ENCODE measurements around the gene PGD. TPM values are rescaled to one million over a fixed set of nuclear protein-coding genes. Genes with fewer than 3 reads are reported as not detected.
"Not testable (repeated sequence)": the region's sequence is repeated elsewhere in the genome, so short reads cannot be mapped to it uniquely, and the experiment has no call there.

PGD gene
- total RNA-seq, 4 donors from 2014 or later: 396 to 1,138 (median 704) TPM

DNA sequence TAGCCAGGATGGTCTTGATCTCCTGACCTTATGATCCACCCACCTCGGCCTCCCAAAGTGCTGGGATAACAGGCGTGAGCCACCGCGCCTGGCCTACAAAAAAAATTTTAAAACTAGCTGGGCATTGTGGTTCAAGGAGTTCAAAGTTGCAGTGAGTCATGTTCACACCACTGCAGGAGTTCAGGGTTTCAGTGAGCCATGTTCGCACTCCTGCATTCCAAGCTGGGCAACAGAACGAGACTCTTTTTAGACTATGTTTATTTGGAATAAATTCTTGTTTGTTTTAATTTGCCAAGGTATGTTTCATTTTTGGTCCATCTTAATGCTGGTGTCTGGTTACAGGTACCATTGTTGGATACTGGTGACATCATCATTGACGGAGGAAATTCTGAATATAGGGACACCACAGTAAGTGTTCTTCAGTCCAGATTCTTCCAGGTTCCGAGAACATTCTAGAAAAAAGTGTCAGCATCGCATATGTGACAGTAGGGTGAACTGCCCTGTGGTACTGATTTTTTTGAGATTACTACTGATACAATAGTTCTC is 3.9 kb downstream of the PGD start:
- no peak for TF ChIP-seq CTCF (IDR thresholded peaks at IDR 0.05)
- H3K27ac ChIP-seq: peak overlapping the region; percentile 25 to 97 (median 80)
- H3K4me3 ChIP-seq: no peak overlapping the region
- intact Hi-C loops (cut with DNase I): no loop called here
- H3K9me3 ChIP-seq: no peaks in the 10 kb centered on the region
- H3K4me1 ChIP-seq: peaks cover 14 to 45% (median 23%) of the 10 kb centered on the region in 3 donors
- no peak for DNase-seq
- H3K36me3 ChIP-seq: peaks cover 26 to 70% (median 54%) of the 10 kb centered on the region in 3 donors
- H3K27me3 ChIP-seq: no peaks in the 10 kb centered on the region
- WGBS, 2 donors: 87 to 100% methylated on average over 5 to 6 of the region's 9 CpGs

DNA sequence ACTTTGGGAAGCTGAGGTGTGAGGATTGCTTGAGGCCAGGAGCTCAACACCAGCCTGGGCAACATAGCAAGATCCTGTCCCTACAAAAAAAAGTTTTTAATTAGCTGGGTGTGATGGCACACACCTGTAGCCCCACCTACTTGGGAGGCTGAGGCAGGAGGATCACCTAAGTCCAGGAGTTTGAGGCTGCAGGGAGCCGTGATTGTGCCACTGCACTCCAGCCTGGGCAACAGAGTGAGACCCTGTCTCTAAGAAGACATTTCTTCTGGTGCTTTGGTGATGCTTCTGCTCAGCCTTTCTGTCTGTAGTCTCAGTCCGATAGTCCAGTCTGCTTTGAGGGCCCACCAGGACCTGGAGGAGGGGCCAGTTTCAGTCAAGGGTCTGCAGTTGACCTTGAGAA is 8.3 kb downstream of the PGD start:
- H3K4me1 ChIP-seq: peaks cover 0 to 10% (median under 1%) of the 10 kb centered on the region in 3 donors

GRCh38 chr1:10415211-10415930 is 16.5 kb downstream of the PGD start:
- Histone ChIP-seq H3K36me3 (peaks cover 52 to 97% (median 67%) of the 10 kb centered on the region in 3 donors), H3K9me3 (no peaks in the 10 kb centered on the region), H3K4me1 (peaks cover 19 to 73% (median 21%) of the 10 kb centered on the region in 3 donors), H3K27ac (peak overlapping the region; percentile 79 to 91 (median 84)), H3K4me3 (no peak overlapping the region), H3K27me3 (no peaks in the 10 kb centered on the region)
- no peak for DNase-seq
- TF ChIP-seq CTCF (IDR thresholded peaks at IDR 0.05) (peak in 1 of 6 experiments; percentile 11), POLR2A (IDR thresholded peaks at IDR 0.05) (no peak)
- 31 to 50% methylated on average over 6 of the region's 6 CpGs for WGBS, 2 donors
- intact Hi-C loops (cut with DNase I): no loop called here

More for the DNA sequence above, 8.3 kb downstream of the PGD start:
- Histone ChIP-seq H3K36me3 (peaks cover 41 to 100% (median 86%) of the 10 kb centered on the region in 3 donors), H3K27me3 (no peaks in the 10 kb centered on the region), H3K9me3 (no peaks in the 10 kb centered on the region), H3K27ac (no peak overlapping the region), H3K4me3 (no peak overlapping the region)
- WGBS, 2 donors: 91% methylated on average over 1 of the region's 2 CpGs; no CpG with 5 or more reads in 1 of the 2 donors
- intact Hi-C loops (cut with DNase I): no loop called here
- TF ChIP-seq CTCF (IDR thresholded peaks at IDR 0.05) (no peak), POLR2A (IDR thresholded peaks at IDR 0.05) (no peak)
- DNase-seq: no peak

GRCh38 chr1:10415967-10416366 is 17.1 kb downstream of the PGD start:
- DNase-seq; H3K27me3 ChIP-seq; intact Hi-C loops (cut with DNase I); H3K9me3 ChIP-seq; H3K4me3 ChIP-seq: not testable (repeated sequence)
- Histone ChIP-seq H3K27ac (peak overlapping the region; percentile 79 to 91 (median 84)), H3K36me3 (peaks cover 57 to 97% (median 65%) of the 10 kb centered on the region in 3 donors), H3K4me1 (peaks cover 19 to 79% (median 21%) of the 10 kb centered on the region in 3 donors)
- WGBS, 2 donors: 94 to 97% methylated on average over 1 of the region's 1 CpG

- H3K27me3 ChIP-seq; H3K4me3 ChIP-seq; DNase-seq; H3K9me3 ChIP-seq; intact Hi-C loops (cut with DNase I): not testable (repeated sequence)
- 95 to 96% methylated on average over 7 to 8 of the region's 8 CpGs for WGBS, 2 donors
- peaks cover 37 to 87% (median 47%) of the 10 kb centered on the region in 3 donors for H3K36me3 ChIP-seq
- peak overlapping the region in 3 of 4 donors; percentile 79 to 84 (median 81) for H3K27ac ChIP-seq
- H3K4me1 ChIP-seq: peaks cover 19 to 81% (median 21%) of the 10 kb centered on the region in 3 donors
Measured at GRCh38 chr1:10418741-10419140, 19.9 kb downstream of the PGD start.

DNA sequence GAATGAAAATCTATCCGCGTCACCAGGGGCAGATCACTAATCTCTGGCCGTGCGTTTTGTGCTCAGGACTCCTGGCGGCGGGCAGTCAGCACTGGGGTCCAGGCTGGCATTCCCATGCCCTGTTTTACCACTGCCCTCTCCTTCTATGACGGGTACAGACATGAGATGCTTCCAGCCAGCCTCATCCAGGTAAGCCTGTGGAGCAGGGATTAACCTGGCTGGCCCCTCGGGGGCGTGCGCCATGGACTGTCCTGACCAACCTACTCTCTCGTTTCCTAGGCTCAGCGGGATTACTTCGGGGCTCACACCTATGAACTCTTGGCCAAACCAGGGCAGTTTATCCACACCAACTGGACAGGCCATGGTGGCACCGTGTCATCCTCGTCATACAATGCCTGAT is 20.5 kb downstream of the PGD start:
- Histone ChIP-seq H3K36me3 (peaks cover 31 to 81% (median 41%) of the 10 kb centered on the region in 3 donors), H3K9me3 (no peaks in the 10 kb centered on the region), H3K27ac (peak overlapping the region; percentile 43 to 84 (median 80)), H3K4me3 (no peak overlapping the region), H3K4me1 (peaks cover 18 to 81% (median 19%) of the 10 kb centered on the region in 3 donors), H3K27me3 (no peaks in the 10 kb centered on the region)
- 85 to 92% methylated on average over 7 to 12 of the region's 15 CpGs for WGBS, 2 donors
- no peak for TF ChIP-seq POLR2A (IDR thresholded peaks at IDR 0.05)
- no peak for TF ChIP-seq CTCF (IDR thresholded peaks at IDR 0.05)
- intact Hi-C loops (cut with DNase I): no loop called here
- DNase-seq: no peak
